ENCODE data around the gene METAP2. TPM values are rescaled to one million over a fixed set of nuclear protein-coding genes. Genes with fewer than 3 reads are reported as not detected.

Gene METAP2
- total RNA-seq, 3 donors from 2014 or later (not counting 1 experiment from before 2014, with no cell fraction given), result 45.6 to 56.1 (median 45.8) TPM

DNA sequence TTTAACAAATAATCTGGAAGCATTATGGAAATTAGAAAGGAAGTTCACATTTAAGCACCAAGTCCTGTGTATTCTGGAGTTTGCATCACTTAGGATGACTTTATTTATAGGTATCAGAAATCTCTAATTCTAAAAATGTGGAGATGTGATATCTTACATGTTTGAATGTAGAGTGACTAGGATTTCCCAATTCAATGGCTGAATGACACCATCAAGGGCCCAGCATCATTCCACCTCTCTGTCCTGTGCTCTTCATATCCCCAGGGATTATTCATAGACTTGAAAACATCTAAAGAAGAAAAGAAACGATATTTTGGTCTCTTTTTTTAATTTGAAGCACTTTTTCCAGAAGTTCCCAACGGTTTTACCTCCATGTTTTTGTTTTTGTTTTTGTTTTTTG lies 15.2 kb upstream of the METAP2 start:
- Mint-ChIP-seq H3K27ac (no peak overlapping the region), H3K27me3 (ENCODE audit: low read depth in 2 of 2) (no peaks in the 10 kb centered on the region), H3K4me1 (no peaks in the 10 kb centered on the region), H3K36me3 (no peaks in the 10 kb centered on the region), H3K4me3 (no peak overlapping the region), H3K9me3 (peaks cover 0 to 2% of the 10 kb centered on the region in 2 donors)
- Histone ChIP-seq H3K9me3 (ENCODE audit: control insufficient read depth, insufficient read depth, low read length) (peaks cover 12% of the 10 kb centered on the region), H3K27ac (ENCODE audit: low read length) (no peak overlapping the region), H3K4me1 (ENCODE audit: control insufficient read depth, insufficient read depth, low read length) (no peaks in the 10 kb centered on the region), H3K36me3 (ENCODE audit: control insufficient read depth, insufficient read depth, low read length) (no peaks in the 10 kb centered on the region), H3K4me3 (ENCODE audit: low read length) (no peak overlapping the region), H3K27me3 (ENCODE audit: control insufficient read depth, insufficient read depth, low read length) (no peaks in the 10 kb centered on the region)
- WGBS (ENCODE audit: insufficient coverage), result 45% methylated on average over 2 of the region's 2 CpGs
- ATAC-seq (no peak), DNase-seq (no peak)
- TF ChIP-seq, protein P1, sequence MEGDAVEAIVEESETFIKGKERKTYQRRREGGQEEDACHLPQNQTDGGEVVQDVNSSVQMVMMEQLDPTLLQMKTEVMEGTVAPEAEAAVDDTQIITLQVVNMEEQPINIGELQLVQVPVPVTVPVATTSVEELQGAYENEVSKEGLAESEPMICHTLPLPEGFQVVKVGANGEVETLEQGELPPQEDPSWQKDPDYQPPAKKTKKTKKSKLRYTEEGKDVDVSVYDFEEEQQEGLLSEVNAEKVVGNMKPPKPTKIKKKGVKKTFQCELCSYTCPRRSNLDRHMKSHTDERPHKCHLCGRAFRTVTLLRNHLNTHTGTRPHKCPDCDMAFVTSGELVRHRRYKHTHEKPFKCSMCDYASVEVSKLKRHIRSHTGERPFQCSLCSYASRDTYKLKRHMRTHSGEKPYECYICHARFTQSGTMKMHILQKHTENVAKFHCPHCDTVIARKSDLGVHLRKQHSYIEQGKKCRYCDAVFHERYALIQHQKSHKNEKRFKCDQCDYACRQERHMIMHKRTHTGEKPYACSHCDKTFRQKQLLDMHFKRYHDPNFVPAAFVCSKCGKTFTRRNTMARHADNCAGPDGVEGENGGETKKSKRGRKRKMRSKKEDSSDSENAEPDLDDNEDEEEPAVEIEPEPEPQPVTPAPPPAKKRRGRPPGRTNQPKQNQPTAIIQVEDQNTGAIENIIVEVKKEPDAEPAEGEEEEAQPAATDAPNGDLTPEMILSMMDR (IDR thresholded peaks at IDR 0.05), result no peak
- intact Hi-C loops (cut with micrococcal nuclease), result no loop called here

DNA sequence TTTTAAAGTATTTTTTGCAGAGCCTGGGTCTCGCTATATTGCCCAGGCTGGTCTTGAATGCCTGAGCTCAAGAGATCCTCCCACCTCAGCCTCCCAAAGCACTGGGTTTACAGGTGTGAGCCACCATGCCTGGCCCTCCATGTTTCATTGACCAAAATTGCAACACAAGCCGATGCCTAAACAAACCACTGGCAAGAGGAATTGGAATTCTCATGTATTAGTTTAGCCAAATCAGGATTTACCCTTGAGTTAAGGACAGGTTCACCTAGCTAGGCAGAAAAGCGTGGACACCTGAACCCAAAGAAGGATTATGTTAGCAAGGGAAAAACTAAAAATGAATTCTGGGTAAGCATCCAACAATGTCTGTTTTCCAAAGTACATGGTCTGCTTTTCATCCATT lies 14.6 kb upstream of the METAP2 start:
- Histone ChIP-seq H3K4me3 (ENCODE audit: low read length) (no peak overlapping the region), H3K36me3 (ENCODE audit: control insufficient read depth, insufficient read depth, low read length) (no peaks in the 10 kb centered on the region), H3K27ac (ENCODE audit: low read length) (no peak overlapping the region), H3K27me3 (ENCODE audit: control insufficient read depth, insufficient read depth, low read length) (no peaks in the 10 kb centered on the region), H3K4me1 (ENCODE audit: control insufficient read depth, insufficient read depth, low read length) (no peaks in the 10 kb centered on the region), H3K9me3 (ENCODE audit: control insufficient read depth, insufficient read depth, low read length) (peaks cover 12% of the 10 kb centered on the region)
- Mint-ChIP-seq H3K27me3 (ENCODE audit: low read depth in 2 of 2) (no peaks in the 10 kb centered on the region), H3K4me1 (no peaks in the 10 kb centered on the region), H3K27ac (no peak overlapping the region), H3K36me3 (no peaks in the 10 kb centered on the region), H3K9me3 (peaks cover 0 to 2% of the 10 kb centered on the region in 2 donors), H3K4me3 (no peak overlapping the region)
- ATAC-seq (no peak), DNase-seq (no peak)
- intact Hi-C loops (cut with micrococcal nuclease), result no loop called here
- TF ChIP-seq, protein P1 (IDR thresholded peaks at IDR 0.05), result no peak
- WGBS (ENCODE audit: insufficient coverage), result 87% methylated on average over 3 of the region's 3 CpGs

DNA sequence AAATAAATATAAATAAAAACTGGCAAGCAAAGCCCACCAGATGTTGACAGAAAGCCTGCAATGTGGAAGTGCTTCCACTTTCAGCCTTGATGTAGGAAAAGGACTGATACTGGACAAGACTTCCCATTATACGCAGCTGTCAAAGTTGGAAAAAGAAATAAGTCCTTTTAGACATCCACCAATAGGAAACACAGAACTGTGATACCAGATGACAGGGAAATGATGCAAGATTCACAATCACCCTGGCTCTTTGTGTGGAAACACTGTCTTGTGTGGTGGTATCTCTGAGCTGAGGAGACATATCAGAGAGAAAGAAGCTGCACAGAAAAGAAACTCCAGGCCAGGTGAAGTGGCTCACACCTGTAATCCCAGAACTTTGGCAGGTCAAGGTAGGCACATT lies 13.8 kb upstream of the METAP2 start:
- Mint-ChIP-seq H3K4me1 (no peaks in the 10 kb centered on the region), H3K27me3 (ENCODE audit: low read depth in 2 of 2) (no peaks in the 10 kb centered on the region), H3K27ac (no peak overlapping the region), H3K9me3 (peaks cover 0 to 2% of the 10 kb centered on the region in 2 donors), H3K4me3 (no peak overlapping the region), H3K36me3 (no peaks in the 10 kb centered on the region)
- no peak for ATAC-seq
- Histone ChIP-seq H3K9me3 (ENCODE audit: control insufficient read depth, insufficient read depth, low read length) (peaks cover 12% of the 10 kb centered on the region), H3K36me3 (ENCODE audit: control insufficient read depth, insufficient read depth, low read length) (no peaks in the 10 kb centered on the region), H3K4me3 (ENCODE audit: low read length) (no peak overlapping the region), H3K4me1 (ENCODE audit: control insufficient read depth, insufficient read depth, low read length) (no peaks in the 10 kb centered on the region), H3K27me3 (ENCODE audit: control insufficient read depth, insufficient read depth, low read length) (no peaks in the 10 kb centered on the region), H3K27ac (ENCODE audit: low read length) (no peak overlapping the region)
- 100% methylated on average over 1 of the region's 1 CpG for WGBS (ENCODE audit: insufficient coverage)
- DNase-seq, result no peak
- intact Hi-C loops (cut with micrococcal nuclease), result no loop called here
- TF ChIP-seq, protein P1 (IDR thresholded peaks at IDR 0.05), result no peak

DNA sequence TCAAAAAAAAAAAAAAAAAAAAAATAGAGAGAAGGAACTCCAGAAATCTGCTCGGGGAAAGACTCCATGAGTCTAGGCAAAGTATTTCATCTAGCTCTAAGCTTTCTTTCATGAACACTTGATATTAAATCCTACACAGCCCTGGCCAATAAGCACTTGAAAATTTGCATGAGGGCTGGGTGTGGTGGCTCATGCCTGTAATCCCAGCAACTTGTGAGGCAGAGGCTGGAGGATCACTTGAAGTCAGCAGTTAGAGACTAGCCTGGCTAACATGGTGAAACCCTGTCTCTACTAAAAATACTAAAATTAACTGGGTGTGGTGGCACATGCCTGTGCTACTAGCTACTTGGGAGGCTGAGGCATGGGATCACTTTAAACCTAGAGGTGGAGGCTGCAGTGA lies 13.1 kb upstream of the METAP2 start:
- intact Hi-C loops (cut with micrococcal nuclease), result no loop called here
- DNase-seq, result no peak

More for the DNA sequence above, 13.1 kb upstream of the METAP2 start:
- Mint-ChIP-seq H3K27me3 (ENCODE audit: low read depth in 2 of 2) (no peaks in the 10 kb centered on the region), H3K36me3 (no peaks in the 10 kb centered on the region), H3K9me3 (peaks cover 0 to 2% of the 10 kb centered on the region in 2 donors), H3K4me1 (no peaks in the 10 kb centered on the region), H3K4me3 (no peak overlapping the region), H3K27ac (no peak overlapping the region)
- H3K9me3 ChIP-seq (ENCODE audit: control insufficient read depth, insufficient read depth, low read length), result peaks cover 12% of the 10 kb centered on the region
- TF ChIP-seq, protein P1 (IDR thresholded peaks at IDR 0.05), result no peak
- H3K4me1 ChIP-seq (ENCODE audit: control insufficient read depth, insufficient read depth, low read length), result no peaks in the 10 kb centered on the region
- H3K36me3 ChIP-seq (ENCODE audit: control insufficient read depth, insufficient read depth, low read length), result no peaks in the 10 kb centered on the region
- ATAC-seq, result no peak
- 20% methylated on average over 1 of the region's 1 CpG for WGBS (ENCODE audit: insufficient coverage)
- H3K4me3 ChIP-seq (ENCODE audit: low read length), result no peak overlapping the region
- no peaks in the 10 kb centered on the region for H3K27me3 ChIP-seq (ENCODE audit: control insufficient read depth, insufficient read depth, low read length)
- no peak overlapping the region for H3K27ac ChIP-seq (ENCODE audit: low read length)
